ENCODE results near the gene NDFIP2.

DNA sequence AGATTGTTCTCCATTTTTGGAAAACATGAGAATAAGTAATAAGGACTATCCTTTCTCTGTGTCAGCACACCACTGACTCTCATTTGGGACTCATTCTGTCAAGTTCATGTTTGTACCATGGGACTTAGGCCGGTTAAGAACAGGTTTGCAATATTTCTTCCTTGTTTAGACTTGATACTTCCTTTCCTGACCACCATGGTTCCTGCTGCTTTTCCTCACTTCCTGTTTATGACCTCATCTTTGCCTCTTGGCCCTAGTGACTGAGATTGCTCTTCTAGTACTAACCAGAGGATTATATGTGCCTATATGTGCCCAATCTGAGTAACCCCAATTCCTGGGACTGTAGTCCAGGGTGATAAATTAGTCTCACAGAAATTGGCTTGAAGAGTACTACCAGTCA, 32.5 kb upstream of the NDFIP2 start:
- TF ChIP-seq EZH2 (IDR thresholded peaks at IDR 0.05; ENCODE audit: borderline replicate concordance, low read depth, low read length, severe bottlenecking), result no peak
- TF ChIP-seq, protein P1, sequence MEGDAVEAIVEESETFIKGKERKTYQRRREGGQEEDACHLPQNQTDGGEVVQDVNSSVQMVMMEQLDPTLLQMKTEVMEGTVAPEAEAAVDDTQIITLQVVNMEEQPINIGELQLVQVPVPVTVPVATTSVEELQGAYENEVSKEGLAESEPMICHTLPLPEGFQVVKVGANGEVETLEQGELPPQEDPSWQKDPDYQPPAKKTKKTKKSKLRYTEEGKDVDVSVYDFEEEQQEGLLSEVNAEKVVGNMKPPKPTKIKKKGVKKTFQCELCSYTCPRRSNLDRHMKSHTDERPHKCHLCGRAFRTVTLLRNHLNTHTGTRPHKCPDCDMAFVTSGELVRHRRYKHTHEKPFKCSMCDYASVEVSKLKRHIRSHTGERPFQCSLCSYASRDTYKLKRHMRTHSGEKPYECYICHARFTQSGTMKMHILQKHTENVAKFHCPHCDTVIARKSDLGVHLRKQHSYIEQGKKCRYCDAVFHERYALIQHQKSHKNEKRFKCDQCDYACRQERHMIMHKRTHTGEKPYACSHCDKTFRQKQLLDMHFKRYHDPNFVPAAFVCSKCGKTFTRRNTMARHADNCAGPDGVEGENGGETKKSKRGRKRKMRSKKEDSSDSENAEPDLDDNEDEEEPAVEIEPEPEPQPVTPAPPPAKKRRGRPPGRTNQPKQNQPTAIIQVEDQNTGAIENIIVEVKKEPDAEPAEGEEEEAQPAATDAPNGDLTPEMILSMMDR (IDR thresholded peaks at IDR 0.05; ENCODE audit: borderline replicate concordance, extremely low read depth, low read length, poor library complexity, severe bottlenecking), result no peak
